MM.1S (cell line): ENCODE measurements around the gene ZNF410.

Experiments used
- CTCF ChIP-seq: fragments of 300-600 bp; sonication (generic); IDR thresholded peaks from 2 replicates; pipeline ENCODE4 v1.5.1; 2016; ENCODE audit warnings: antibody characterized with exemption, low read length, mixed read lengths
- EZH2 ChIP-seq: fragments of 300-600 bp; sonication (generic); optimal IDR thresholded peaks from 2 replicates; pipeline ENCODE3; 2017; ENCODE audit warnings: low read depth, mild to moderate bottlenecking, antibody characterized with exemption, low read length, mixed read lengths
- EZH2phosphoT487 ChIP-seq: fragments of 300-600 bp; sonication (generic); IDR thresholded peaks from 2 replicates; pipeline ENCODE4 v1.6.1; 2018; ENCODE audit warnings: antibody characterized with exemption, low read length

- TF ChIP-seq CTCF (no peak), EZH2 (no peak), EZH2phosphoT487 (no peak)
Observed at GRCh38 chr14:73889376-73889775, 2.7 kb downstream of the ZNF410 start.
